ENCODE results near the gene FLYWCH2. TPM values are rescaled to one million over a fixed set of nuclear protein-coding genes. Genes with fewer than 3 reads are reported as not detected.

The FLYWCH2 gene
- total RNA-seq, 4 donors from 2014 or later = 58.4 to 89.3 (median 73.8) TPM

GRCh38 chr16:2874032-2874911, 8.7 kb upstream of the FLYWCH2 start:
- intact Hi-C loops (cut with DNase I) = loop anchor here (5.0 kb wide), 1 partner anchor 53 kb away; no protein-coding TSS in a partner anchor

GRCh38 chr16:2874912-2875362, 8.1 kb upstream of the FLYWCH2 start:
- TF ChIP-seq CTCF (IDR thresholded peaks at IDR 0.05) (peak; percentile 82 to 95 (median 92)), POLR2A (IDR thresholded peaks at IDR 0.05) (no peak)
- DNase-seq = peak; percentile 70
- H3K27ac ChIP-seq = no peak overlapping the region
- H3K36me3 ChIP-seq = no peaks in the 10 kb centered on the region
- H3K9me3 ChIP-seq = no peaks in the 10 kb centered on the region
- peaks cover 0 to 2% of the 10 kb centered on the region in 2 donors for H3K4me1 ChIP-seq
- intact Hi-C loops (cut with DNase I) = loop anchor here (5.0 kb wide), 1 partner anchor 52 kb away; no protein-coding TSS in a partner anchor
- WGBS, 2 donors = 14 to 15% methylated on average over 25 of the region's 25 CpGs
- no peak overlapping the region for H3K4me3 ChIP-seq (replicated peaks in 1 of 3)
- H3K27me3 ChIP-seq = no peaks in the 10 kb centered on the region

More at GRCh38 chr16:2874032-2874911, 8.7 kb upstream of the FLYWCH2 start:
- Histone ChIP-seq H3K9me3 (no peaks in the 10 kb centered on the region), H3K27ac (no peak overlapping the region), H3K4me1 (peaks cover 0 to 2% of the 10 kb centered on the region in 2 donors), H3K4me3 (replicated peaks in 1 of 3) (no peak overlapping the region), H3K36me3 (no peaks in the 10 kb centered on the region), H3K27me3 (no peaks in the 10 kb centered on the region)
- DNase-seq = no peak
- TF ChIP-seq POLR2A (IDR thresholded peaks at IDR 0.05) (no peak), CTCF (IDR thresholded peaks at IDR 0.05) (no peak)
- 55% methylated on average over 20 to 21 of the region's 21 CpGs for whole genome bisulfite sequencing, 2 donors

- no peak for TF ChIP-seq CTCF (IDR thresholded peaks at IDR 0.05)
- TF ChIP-seq POLR2A (IDR thresholded peaks at IDR 0.05) = no peak
- Histone ChIP-seq H3K27ac (no peak overlapping the region), H3K36me3 (no peaks in the 10 kb centered on the region), H3K9me3 (no peaks in the 10 kb centered on the region), H3K4me3 (replicated peaks in 1 of 3) (no peak overlapping the region), H3K4me1 (peaks cover 7% of the 10 kb centered on the region in 2 donors), H3K27me3 (no peaks in the 10 kb centered on the region)
- 82 to 95% methylated on average over 6 of the region's 6 CpGs for WGBS, 2 donors
- intact Hi-C loops (cut with DNase I) = no loop called here
- no peak for DNase-seq
Measured at GRCh38 chr16:2879854-2880508, 3.0 kb upstream of the FLYWCH2 start.

GRCh38 chr16:2881783-2882649, 999 bp upstream of the FLYWCH2 start:
- intact Hi-C loops (cut with DNase I) = no loop called here
- H3K4me1 ChIP-seq = peaks cover 7% of the 10 kb centered on the region in 2 donors
- peak overlapping the region; percentile 34 to 95 (median 86) for H3K27ac ChIP-seq
- no peaks in the 10 kb centered on the region for H3K27me3 ChIP-seq
- H3K36me3 ChIP-seq = no peaks in the 10 kb centered on the region
- H3K9me3 ChIP-seq = no peaks in the 10 kb centered on the region
- whole genome bisulfite sequencing, 2 donors = 7 to 24% methylated on average over 32 to 44 of the region's 52 CpGs
- DNase-seq = peak; percentile 33 to 51
- TF ChIP-seq POLR2A (IDR thresholded peaks at IDR 0.05) (no peak), CTCF (IDR thresholded peaks at IDR 0.05) (no peak)
- H3K4me3 ChIP-seq (replicated peaks in 1 of 3) = peak overlapping the region; percentile 8 to 97 (median 38)

All from thyroid gland (tissue), 4 donors.